Posterior cingulate gyrus (tissue), 11 donors: ENCODE measurements around the gene SLC35D1.
A peak's percentile ranks its signal among the peaks of the same experiment; 100 is the strongest.
"Not testable (repeated sequence)": the region's sequence is repeated elsewhere in the genome, so short reads cannot be mapped to it uniquely, and the experiment has no call there.

Source experiments
- DNase-seq, 10 donors: peaks; one replicate each; pipeline versions ENCODE4 v3.0.0 to v3.0.0-alpha.2; 2020 to 2021; ENCODE audit warnings: mixed read lengths in 3 of 10
- intact Hi-C: fragments of 100-400 bp; cut with DNase I; formaldehyde crosslinking; loops from one replicate; pipeline ENCODE4 v1.15.1; 2023

Gene SLC35D1

GRCh38 chr1:66996018-66996682 is 57.8 kb downstream of the SLC35D1 start:
- DNase-seq, result peak in 8 of 10 donors; percentile 22 to 90 (median 66)
- intact Hi-C loops, result loop anchor here (1.0 kb wide), 1 partner anchor 153 kb away; no protein-coding TSS in a partner anchor

- no peak for DNase-seq
- intact Hi-C loops, result no loop called here
Observed at GRCh38 chr1:66993076-66993475, 60.9 kb downstream of the SLC35D1 start.

- no peak for DNase-seq
- intact Hi-C loops, result loop anchor here (10.0 kb wide), 1 partner anchor 51 kb away; no protein-coding TSS in a partner anchor
Observed at GRCh38 chr1:66985835-66986234, 68.1 kb downstream of the SLC35D1 start.

GRCh38 chr1:66984491-66984890 is 69.5 kb downstream of the SLC35D1 start:
- DNase-seq, result no peak
- intact Hi-C loops, result loop anchor here (10.0 kb wide), 1 partner anchor 50 kb away; no protein-coding TSS in a partner anchor

- no peak for DNase-seq
- intact Hi-C loops, result loop anchor here (10.0 kb wide), 1 partner anchor 48 kb away; no protein-coding TSS in a partner anchor
Observed at GRCh38 chr1:66982561-66983260, 71.2 kb downstream of the SLC35D1 start.

- intact Hi-C loops, result loop anchor here (10.0 kb wide), 1 partner anchor 47 kb away; no protein-coding TSS in a partner anchor
- peak in 7 of 10 donors; percentile 22 to 84 (median 48) for DNase-seq
Observed at GRCh38 chr1:66981679-66982078, 72.3 kb downstream of the SLC35D1 start.

- no peak for DNase-seq
- intact Hi-C loops, result loop anchor here (10.0 kb wide), 1 partner anchor 46 kb away; no protein-coding TSS in a partner anchor
Observed at GRCh38 chr1:66980745-66981367, 73.1 kb downstream of the SLC35D1 start.

- DNase-seq, result not testable (repeated sequence)
- intact Hi-C loops, result loop anchor here (10.0 kb wide), 1 partner anchor 45 kb away; no protein-coding TSS in a partner anchor
Observed at GRCh38 chr1:66979621-66980020, 74.3 kb downstream of the SLC35D1 start.

GRCh38 chr1:66978201-66978600 is 75.7 kb downstream of the SLC35D1 start:
- DNase-seq, result no peak
- intact Hi-C loops, result no loop called here

- intact Hi-C loops, result no loop called here
- no peak for DNase-seq
Observed at GRCh38 chr1:66968574-66968973, 85.4 kb downstream of the SLC35D1 start.

GRCh38 chr1:66966188-66966873 is 87.6 kb downstream of the SLC35D1 start:
- intact Hi-C loops, DNase-seq: not testable (repeated sequence)

- intact Hi-C loops, result no loop called here
- DNase-seq, result no peak
Observed at GRCh38 chr1:66957938-66958337, 96.0 kb downstream of the SLC35D1 start.

- intact Hi-C loops, result no loop called here
- DNase-seq, result no peak
Observed at GRCh38 chr1:66954208-66954607, 99.7 kb downstream of the SLC35D1 start.

GRCh38 chr1:66951513-66951912 is 102.4 kb downstream of the SLC35D1 start:
- intact Hi-C loops, result loop anchor here (1.0 kb wide), 1 partner anchor 8 kb away; no protein-coding TSS in a partner anchor

More at GRCh38 chr1:66951513-66951912, 102.4 kb downstream of the SLC35D1 start:
- DNase-seq, result no peak
